ENCODE results near the gene PLEKHO1.

Gene PLEKHO1

GRCh38 chr1:150149271-150150132 lies at the start of gene PLEKHO1:
TSS of gene PLEKHO1 (plus strand) at chr1:150149916. CDS start at chr1:150150258, 342 bp downstream.
- TF ChIP-seq CTCF (IDR thresholded peaks at IDR 0.05; ENCODE audit: low read depth, low read length, missing control alignments): no peak
- no peak for DNase-seq (ENCODE audit: low read depth)

GRCh38 chr1:150102986-150103385 lies 46.7 kb upstream of the PLEKHO1 start:
- no peak overlapping the region for H3K4me3 ChIP-seq (ENCODE audit: low read depth, low read length)
- DNase-seq (ENCODE audit: low read depth): no peak
- no peak for TF ChIP-seq CTCF (IDR thresholded peaks at IDR 0.05; ENCODE audit: low read depth, low read length, missing control alignments)

More at GRCh38 chr1:150149271-150150132, at the start of gene PLEKHO1:
- H3K4me3 ChIP-seq (ENCODE audit: low read depth, low read length): peak within 1 kb of the TSS; percentile 96

GRCh38 chr1:150106341-150106740 lies 43.4 kb upstream of the PLEKHO1 start:
- TF ChIP-seq CTCF (IDR thresholded peaks at IDR 0.05; ENCODE audit: low read depth, low read length, missing control alignments): no peak
- no peak for DNase-seq (ENCODE audit: low read depth)

GRCh38 chr1:150109586-150109985 lies 40.1 kb upstream of the PLEKHO1 start:
- no peak overlapping the region for H3K4me3 ChIP-seq (ENCODE audit: low read depth, low read length)
- no peak for TF ChIP-seq CTCF (IDR thresholded peaks at IDR 0.05; ENCODE audit: low read depth, low read length, missing control alignments)
- DNase-seq (ENCODE audit: low read depth): no peak

More at GRCh38 chr1:150106341-150106740, 43.4 kb upstream of the PLEKHO1 start:
- no peak overlapping the region for H3K4me3 ChIP-seq (ENCODE audit: low read depth, low read length)

GRCh38 chr1:150110116-150110515 lies 39.6 kb upstream of the PLEKHO1 start:
- H3K4me3 ChIP-seq (ENCODE audit: low read depth, low read length): no peak overlapping the region
- no peak for DNase-seq (ENCODE audit: low read depth)
- no peak for TF ChIP-seq CTCF (IDR thresholded peaks at IDR 0.05; ENCODE audit: low read depth, low read length, missing control alignments)

- no peak overlapping the region for H3K4me3 ChIP-seq (ENCODE audit: low read depth, low read length)
Observed at GRCh38 chr1:150111670-150112069, 38.0 kb upstream of the PLEKHO1 start.

More at GRCh38 chr1:150111670-150112069, 38.0 kb upstream of the PLEKHO1 start:
- DNase-seq (ENCODE audit: low read depth): no peak
- no peak for TF ChIP-seq CTCF (IDR thresholded peaks at IDR 0.05; ENCODE audit: low read depth, low read length, missing control alignments)

Measured in GM12864 (cell line).